Tibial nerve (tissue), 4 donors: Measurements from ENCODE around the gene TINCR. TPM values are rescaled to one million over a fixed set of nuclear protein-coding genes. Genes with fewer than 3 reads are reported as not detected.

Source experiments
- DNase-seq, 2 donors: peaks; one replicate each; pipeline ENCODE4 v3.0.0-alpha.2; 2019; ENCODE audit warnings: low spot score in 2 of 2
- H3K27ac ChIP-seq, 4 donors: fragments of 200-600 bp; sonication (generic) in 3 of 4; one replicate each; pipeline ENCODE4 v1.5.1; 2017 to 2019; ENCODE audit warnings: mild to moderate bottlenecking in 1 of 4
- H3K27me3 ChIP-seq, 2 donors: fragments of 200-600 bp; sonication (generic) in 1 of 2; one replicate each; pipeline versions ENCODE4 v1.5.1 to v1.6.0; 2017 to 2019
- H3K36me3 ChIP-seq, 3 donors: fragments of 200-600 bp; sonication (generic); one replicate each; pipeline ENCODE4 v1.5.1; 2018 to 2019
- H3K4me1 ChIP-seq, 4 donors: fragments of 200-600 bp; sonication (generic) in 3 of 4; one replicate each; pipeline ENCODE4 v1.5.1; 2017 to 2019
- H3K4me3 ChIP-seq, 4 donors: fragments of 200-600 bp; sonication (generic) in 3 of 4; one replicate each; pipeline ENCODE4 v1.5.1; 2017 to 2019; ENCODE audit warnings: mild to moderate bottlenecking in 1 of 4, moderate library complexity in 1 of 4
- H3K9me3 ChIP-seq, 4 donors: fragments of 200-600 bp; sonication (generic) in 3 of 4; one replicate each; pipeline ENCODE4 v1.5.1; 2017 to 2019
- EP300 ChIP-seq, 2 donors: sonication (generic); formaldehyde crosslinking; IDR thresholded peaks; one replicate each; pipeline ENCODE4 v1.6.1; 2017; ENCODE audit warnings: antibody characterized with exemption in 2 of 2, mild to moderate bottlenecking in 1 of 2
- POLR2A ChIP-seq, 2 donors: fragments of 450-650 bp; IDR thresholded peaks; one replicate each; pipeline ENCODE4 v1.6.1; 2017; ENCODE audit warnings: antibody characterized with exemption in 2 of 2, mild to moderate bottlenecking in 2 of 2, moderate library complexity in 2 of 2
- WGBS, 2 donors: methylation state at CpG; one replicate each; pipeline ENCODE4 v1.1.5; 2018; 5-methylcytosine and 5-hydroxymethylcytosine counted together
- total RNA-seq, 4 donors: library from RNA; depleted of rRNA; stranded (reverse); fragments of >200 nt; gene quantifications; one replicate each; pipeline ENCODE4 v1.1.0, GENCODE V29; 2016
- TF ChIP-seq, protein P1 (sequence below), 5 experiments: fragments of 200-600 bp in 3 of 5; fragments of 450-650 bp in 2 of 5; sonication (generic) in 3 of 5; IDR thresholded peaks; one replicate each; pipeline ENCODE4 v1.5.1; 2016 to 2019; ENCODE audit warnings: antibody characterized with exemption in 5 of 5, mild to moderate bottlenecking in 3 of 5, moderate library complexity in 2 of 5

The TINCR gene
- total RNA-seq, 4 donors from 2014 or later: 0.30 to 13.9 (median 5.1) TPM

- no peak for DNase-seq
- Histone ChIP-seq H3K9me3 (no peaks in the 10 kb centered on the region), H3K36me3 (peaks cover 9 to 92% (median 43%) of the 10 kb centered on the region in 3 donors), H3K4me3 (no peak overlapping the region), H3K4me1 (no peaks in the 10 kb centered on the region), H3K27me3 (no peaks in the 10 kb centered on the region), H3K27ac (no peak overlapping the region)
- TF ChIP-seq, protein P1, sequence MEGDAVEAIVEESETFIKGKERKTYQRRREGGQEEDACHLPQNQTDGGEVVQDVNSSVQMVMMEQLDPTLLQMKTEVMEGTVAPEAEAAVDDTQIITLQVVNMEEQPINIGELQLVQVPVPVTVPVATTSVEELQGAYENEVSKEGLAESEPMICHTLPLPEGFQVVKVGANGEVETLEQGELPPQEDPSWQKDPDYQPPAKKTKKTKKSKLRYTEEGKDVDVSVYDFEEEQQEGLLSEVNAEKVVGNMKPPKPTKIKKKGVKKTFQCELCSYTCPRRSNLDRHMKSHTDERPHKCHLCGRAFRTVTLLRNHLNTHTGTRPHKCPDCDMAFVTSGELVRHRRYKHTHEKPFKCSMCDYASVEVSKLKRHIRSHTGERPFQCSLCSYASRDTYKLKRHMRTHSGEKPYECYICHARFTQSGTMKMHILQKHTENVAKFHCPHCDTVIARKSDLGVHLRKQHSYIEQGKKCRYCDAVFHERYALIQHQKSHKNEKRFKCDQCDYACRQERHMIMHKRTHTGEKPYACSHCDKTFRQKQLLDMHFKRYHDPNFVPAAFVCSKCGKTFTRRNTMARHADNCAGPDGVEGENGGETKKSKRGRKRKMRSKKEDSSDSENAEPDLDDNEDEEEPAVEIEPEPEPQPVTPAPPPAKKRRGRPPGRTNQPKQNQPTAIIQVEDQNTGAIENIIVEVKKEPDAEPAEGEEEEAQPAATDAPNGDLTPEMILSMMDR (IDR thresholded peaks at IDR 0.05): no peak
- TF ChIP-seq POLR2A (IDR thresholded peaks at IDR 0.05) (no peak), EP300 (IDR thresholded peaks at IDR 0.05) (no peak)
- 92 to 96% methylated on average over 10 of the region's 10 CpGs for WGBS, 2 donors
These were observed 40.5 kb upstream of the TINCR start for GRCh38 chr19:5608291-5608690.

- H3K36me3 ChIP-seq: peaks cover 6 to 92% (median 42%) of the 10 kb centered on the region in 3 donors
- H3K27ac ChIP-seq: no peak overlapping the region
- H3K27me3 ChIP-seq: no peaks in the 10 kb centered on the region
- no peak overlapping the region for H3K4me3 ChIP-seq
- no peak for TF ChIP-seq POLR2A (IDR thresholded peaks at IDR 0.05)
- TF ChIP-seq, protein P1 (IDR thresholded peaks at IDR 0.05): no peak
- no peak for TF ChIP-seq EP300 (IDR thresholded peaks at IDR 0.05)
- H3K9me3 ChIP-seq: no peaks in the 10 kb centered on the region
- H3K4me1 ChIP-seq: no peaks in the 10 kb centered on the region
- DNase-seq: no peak
- WGBS, 2 donors: 92 to 94% methylated on average over 16 of the region's 16 CpGs
These were observed 39.8 kb upstream of the TINCR start for GRCh38 chr19:5607318-5608275.

DNA sequence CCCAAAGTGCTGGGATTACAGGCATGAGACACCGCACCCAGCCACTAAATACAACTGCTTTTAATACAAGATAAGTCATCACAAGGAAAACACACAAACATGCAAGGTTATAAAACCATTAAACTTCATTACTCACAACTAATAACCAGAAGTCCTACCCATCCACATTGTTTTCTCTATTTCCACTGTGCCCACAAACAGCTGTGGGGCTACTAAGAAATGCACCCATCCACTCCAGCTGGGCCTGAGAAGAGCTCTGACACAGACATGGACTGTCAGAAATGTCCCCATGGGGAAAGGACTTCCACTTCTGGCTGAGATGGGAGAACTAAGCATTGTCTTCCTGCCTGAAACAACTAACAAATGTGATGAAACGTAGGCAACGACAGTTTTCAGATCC lies 37.6 kb upstream of the TINCR start:
- Histone ChIP-seq H3K4me3 (no peak overlapping the region), H3K4me1 (no peaks in the 10 kb centered on the region), H3K27me3 (no peaks in the 10 kb centered on the region), H3K36me3 (peaks cover 2 to 98% (median 50%) of the 10 kb centered on the region in 3 donors), H3K9me3 (no peaks in the 10 kb centered on the region), H3K27ac (no peak overlapping the region)
- DNase-seq: no peak
- 76 to 82% methylated on average over 3 of the region's 3 CpGs for WGBS, 2 donors
- TF ChIP-seq POLR2A (IDR thresholded peaks at IDR 0.05) (no peak), EP300 (IDR thresholded peaks at IDR 0.05) (no peak)
- TF ChIP-seq, protein P1 (IDR thresholded peaks at IDR 0.05): no peak

DNA sequence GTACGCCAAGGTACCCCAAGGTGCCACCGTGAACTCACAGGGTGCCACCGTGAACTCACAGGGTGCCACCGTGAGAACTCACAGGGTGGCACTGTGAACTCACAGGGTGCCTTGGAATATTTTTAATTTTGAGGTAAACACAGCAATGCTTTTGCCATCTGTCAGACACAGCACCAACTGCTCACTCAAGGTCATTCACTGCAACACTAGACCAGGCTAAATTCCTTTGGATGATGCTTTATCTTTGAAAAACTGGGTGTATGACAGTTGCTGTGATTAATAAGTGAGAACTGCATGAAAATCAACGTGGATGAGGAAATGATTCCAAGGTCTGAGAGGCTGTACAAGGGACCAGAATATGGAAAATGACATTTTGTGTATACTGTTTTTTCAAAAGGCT lies 35.9 kb upstream of the TINCR start:
- 88 to 91% methylated on average over 5 of the region's 5 CpGs for WGBS, 2 donors
- H3K27me3 ChIP-seq: no peaks in the 10 kb centered on the region
- H3K27ac ChIP-seq: no peak overlapping the region
- H3K36me3 ChIP-seq: peaks cover 2 to 98% (median 53%) of the 10 kb centered on the region in 3 donors
- TF ChIP-seq EP300 (IDR thresholded peaks at IDR 0.05) (no peak), POLR2A (IDR thresholded peaks at IDR 0.05) (no peak)
- no peak for DNase-seq
- no peaks in the 10 kb centered on the region for H3K9me3 ChIP-seq
- no peaks in the 10 kb centered on the region for H3K4me1 ChIP-seq
- no peak overlapping the region for H3K4me3 ChIP-seq

GRCh38 chr19:5600797-5601196 lies 33.0 kb upstream of the TINCR start:
- no peaks in the 10 kb centered on the region for H3K9me3 ChIP-seq
- TF ChIP-seq EP300 (IDR thresholded peaks at IDR 0.05): no peak
- TF ChIP-seq POLR2A (IDR thresholded peaks at IDR 0.05): no peak
- TF ChIP-seq, protein P1 (IDR thresholded peaks at IDR 0.05): no peak
- no peak overlapping the region for H3K4me3 ChIP-seq
- no peak overlapping the region for H3K27ac ChIP-seq
- no peak for DNase-seq
- H3K4me1 ChIP-seq: no peaks in the 10 kb centered on the region
- no peaks in the 10 kb centered on the region for H3K27me3 ChIP-seq
- WGBS, 2 donors: 84 to 85% methylated on average over 8 of the region's 8 CpGs
- peaks cover 14 to 98% (median 75%) of the 10 kb centered on the region in 3 donors for H3K36me3 ChIP-seq
